Neural cell (in vitro differentiated cells): Measurements from ENCODE around the gene THAP4. TPM values are rescaled to one million over a fixed set of nuclear protein-coding genes. Genes with fewer than 3 reads are reported as not detected.

Experiments
- H2AFZ ChIP-seq: fragments of 200-600, 300-800 bp; sonication (generic), shearing (Covaris generic); 2 replicates; pipeline ENCODE4 v1.6.0; 2014; ENCODE audit warnings: low read depth, mild to moderate bottlenecking, antibody characterized with exemption, low read length, moderate library complexity
- H3F3A ChIP-seq: fragments of 200-600 bp; shearing (Covaris generic); 2 replicates; pipeline ENCODE4 v1.6.1; 2016; ENCODE audit warnings: mild to moderate bottlenecking, moderate library complexity, mixed read lengths, antibody characterized with exemption, low read length; ENCODE audit not compliant: insufficient read depth, poor library complexity, severe bottlenecking
- H3K27ac ChIP-seq: fragments of 200-600, 300-800 bp; sonication (generic), shearing (Covaris generic); 2 replicates; pipeline ENCODE4 v1.5.1; 2014; ENCODE audit warnings: mild to moderate bottlenecking, low read length, moderate library complexity
- H3K27me3 ChIP-seq: fragments of 300-800, 200-600 bp; sonication (generic), shearing (Covaris generic); 2 replicates; pipeline ENCODE4 v1.6.0; 2014; ENCODE audit warnings: mild to moderate bottlenecking, low read depth, low read length, moderate library complexity; ENCODE audit not compliant: insufficient read depth
- H3K36me3 ChIP-seq: fragments of 300-800, 200-600 bp; sonication (generic), shearing (Covaris generic); 2 replicates; pipeline ENCODE4 v1.5.1; 2014; ENCODE audit warnings: mild to moderate bottlenecking, antibody characterized with exemption, low read length, moderate library complexity; ENCODE audit not compliant: insufficient read depth
- H3K4me2 ChIP-seq: fragments of 300-800, 200-600 bp; sonication (generic), shearing (Covaris generic); 2 replicates; pipeline ENCODE4 v1.6.0; 2014; ENCODE audit warnings: mild to moderate bottlenecking, low read length
- H3K4me3 ChIP-seq: fragments of 300-800, 200-600 bp; sonication (generic), shearing (Covaris generic); 2 replicates; pipeline ENCODE4 v1.5.1; 2014; ENCODE audit warnings: mild to moderate bottlenecking, low read length, moderate library complexity
- H3K79me2 ChIP-seq: fragments of 200-600 bp; shearing (Covaris generic); replicated peaks from 2 replicates; pipeline ENCODE4 v1.6.0; 2014; ENCODE audit warnings: mild to moderate bottlenecking, low read length, moderate library complexity; ENCODE audit not compliant: insufficient read depth
- H3K9ac ChIP-seq: fragments of 300-800, 200-600 bp; sonication (generic), shearing (Covaris generic); 2 replicates; pipeline ENCODE4 v1.6.1; 2016; ENCODE audit warnings: mild to moderate bottlenecking, low read length, mixed read lengths
- H3K9me2 ChIP-seq: fragments of 200-600 bp; shearing (Covaris generic); 2 replicates; pipeline ENCODE4 v1.6.1; 2016; ENCODE audit warnings: mild to moderate bottlenecking, low read length, mixed read lengths; ENCODE audit not compliant: insufficient read depth
- H3K9me3 ChIP-seq: fragments of 200-600, 300-800 bp; sonication (generic), shearing (Covaris generic); 2 replicates; pipeline ENCODE4 v1.6.1; 2016; ENCODE audit warnings: mild to moderate bottlenecking, mixed run types, low read length, moderate library complexity, mixed read lengths
- H4K20me1 ChIP-seq: fragments of 200-600 bp; shearing (Covaris generic); 2 replicates; pipeline ENCODE4 v1.6.1; 2016; ENCODE audit warnings: mild to moderate bottlenecking, mixed run types; ENCODE audit not compliant: insufficient read depth
- EP300 ChIP-seq: fragments of 450-650 bp; conservative IDR thresholded peaks from 2 replicates; pipeline ENCODE4 v1.6.1; 2014; ENCODE audit warnings: antibody characterized with exemption, mild to moderate bottlenecking, moderate library complexity; ENCODE audit not compliant: poor library complexity, severe bottlenecking
- EZH2 ChIP-seq: fragments of 200-600, 300-800 bp; shearing (Covaris generic), sonication (generic); IDR thresholded peaks from 2 replicates; pipeline ENCODE4 v1.6.1; 2014; ENCODE audit warnings: antibody characterized with exemption, low read length, borderline replicate concordance, mild to moderate bottlenecking; ENCODE audit not compliant: insufficient read depth, poor library complexity, severe bottlenecking
- MXI1 ChIP-seq: fragments of 450-650 bp; conservative IDR thresholded peaks from 2 replicates; pipeline ENCODE4 v1.6.1; 2014; ENCODE audit warnings: antibody characterized with exemption, mild to moderate bottlenecking; ENCODE audit not compliant: poor library complexity, severe bottlenecking
- POLR2AphosphoS5 ChIP-seq: IDR thresholded peaks from 2 replicates; pipeline ENCODE4 v1.6.1; 2012
- RAD21 ChIP-seq: fragments of 450-650 bp; conservative IDR thresholded peaks from 2 replicates; pipeline ENCODE4 v1.6.1; 2014; ENCODE audit warnings: antibody characterized with exemption, mild to moderate bottlenecking, moderate library complexity
- REST ChIP-seq: IDR thresholded peaks from 2 replicates; pipeline ENCODE4 v1.6.1; 2012; ENCODE audit warnings: borderline replicate concordance
- SMC3 ChIP-seq: fragments of 450-650 bp; conservative IDR thresholded peaks from 2 replicates; pipeline ENCODE4 v1.6.1; 2014; ENCODE audit warnings: antibody characterized with exemption, mild to moderate bottlenecking, moderate library complexity; ENCODE audit not compliant: poor library complexity
- TAF1 ChIP-seq: IDR thresholded peaks from 2 replicates; pipeline ENCODE4 v1.6.1; 2012; ENCODE audit warnings: low read depth
- polyA minus RNA-seq: library from RNA; depleted of rRNA, polyadenylated mRNA; stranded (reverse); fragments of >200 nt; gene quantifications from 2 replicates; pipeline ENCODE4 v1.2.3, GENCODE V29; 2014
- polyA plus RNA-seq: library from polyadenylated mRNA; depleted of rRNA; stranded (reverse); fragments of >200 nt; gene quantifications from 2 replicates; pipeline ENCODE4 v1.2.3, GENCODE V29; 2014
- TF ChIP-seq, protein P1 (sequence below): fragments of 450-650 bp; IDR thresholded peaks from 2 replicates; pipeline ENCODE4 v1.5.1; 2014; ENCODE audit warnings: antibody characterized with exemption, mild to moderate bottlenecking, moderate library complexity; ENCODE audit not compliant: poor library complexity, severe bottlenecking

The THAP4 gene
- 30.8 and 33.0 TPM in 2 replicates for polyA plus RNA-seq
- polyA minus RNA-seq = 26.9 and 34.1 TPM in 2 replicates

GRCh38 chr2:241637018-241637794, at the start of gene THAP4, which contains the start of gene ATG4B:
TSS of gene THAP4 (minus strand) at chr2:241637158. CDS start at chr2:241637017, 141 bp downstream.
TSS of gene ATG4B (plus strand) at chr2:241637693. CDS start at chr2:241637715, 22 bp downstream.
- Histone ChIP-seq H2AFZ (peak within 1 kb of the TSS; percentile 65), H3K9me3 (no peaks in the 10 kb centered on the region), H3K9me2 (no peaks in the 10 kb centered on the region), H3K4me3 (peak within 1 kb of the TSS; percentile 93), H3F3A (no peaks in the 10 kb centered on the region), H3K27ac (peak within 1 kb of the TSS; percentile 97), H3K36me3 (no peaks in the 10 kb centered on the region), H3K27me3 (no peaks in the 10 kb centered on the region), H3K9ac (peak within 1 kb of the TSS; percentile 94), H4K20me1 (peaks cover 3% of the 10 kb centered on the region), H3K79me2 (peaks cover 51% of the 10 kb centered on the region), H3K4me2 (peak within 1 kb of the TSS; percentile 100)
- TF ChIP-seq MXI1 (peak; percentile 86), EP300 (peak; percentile 66), RAD21 (no peak), EZH2 (no peak), SMC3 (peak; percentile 46), POLR2AphosphoS5 (peak; percentile 86), TAF1 (peak; percentile 56), REST (peak; percentile 47)
- TF ChIP-seq, protein P1, sequence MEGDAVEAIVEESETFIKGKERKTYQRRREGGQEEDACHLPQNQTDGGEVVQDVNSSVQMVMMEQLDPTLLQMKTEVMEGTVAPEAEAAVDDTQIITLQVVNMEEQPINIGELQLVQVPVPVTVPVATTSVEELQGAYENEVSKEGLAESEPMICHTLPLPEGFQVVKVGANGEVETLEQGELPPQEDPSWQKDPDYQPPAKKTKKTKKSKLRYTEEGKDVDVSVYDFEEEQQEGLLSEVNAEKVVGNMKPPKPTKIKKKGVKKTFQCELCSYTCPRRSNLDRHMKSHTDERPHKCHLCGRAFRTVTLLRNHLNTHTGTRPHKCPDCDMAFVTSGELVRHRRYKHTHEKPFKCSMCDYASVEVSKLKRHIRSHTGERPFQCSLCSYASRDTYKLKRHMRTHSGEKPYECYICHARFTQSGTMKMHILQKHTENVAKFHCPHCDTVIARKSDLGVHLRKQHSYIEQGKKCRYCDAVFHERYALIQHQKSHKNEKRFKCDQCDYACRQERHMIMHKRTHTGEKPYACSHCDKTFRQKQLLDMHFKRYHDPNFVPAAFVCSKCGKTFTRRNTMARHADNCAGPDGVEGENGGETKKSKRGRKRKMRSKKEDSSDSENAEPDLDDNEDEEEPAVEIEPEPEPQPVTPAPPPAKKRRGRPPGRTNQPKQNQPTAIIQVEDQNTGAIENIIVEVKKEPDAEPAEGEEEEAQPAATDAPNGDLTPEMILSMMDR = peak; percentile 15

DNA sequence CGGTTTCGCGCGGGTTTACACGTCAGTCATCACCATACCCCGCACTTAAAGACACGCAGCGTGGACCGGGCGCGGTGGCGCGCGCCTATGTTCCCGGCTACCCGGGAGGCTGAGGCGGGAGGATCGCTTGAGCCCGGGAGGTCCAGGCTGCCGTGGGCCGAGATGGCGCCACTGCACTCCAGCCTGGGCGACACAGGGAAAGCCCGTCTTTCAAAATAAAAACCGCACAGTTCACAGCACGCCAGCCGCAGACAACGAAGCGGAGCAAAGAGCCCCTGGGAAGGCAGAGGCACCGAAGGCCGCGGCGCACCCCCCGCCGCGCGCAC, 49.3 kb upstream of the THAP4 start:
- H3K4me3 ChIP-seq = peak overlapping the region; percentile 94
- H3K36me3 ChIP-seq = no peaks in the 10 kb centered on the region
- no peaks in the 10 kb centered on the region for H3K9me2 ChIP-seq
- H3K79me2 ChIP-seq = peaks cover 16% of the 10 kb centered on the region
- no peaks in the 10 kb centered on the region for H4K20me1 ChIP-seq
- peak overlapping the region; percentile 64 for H3K9ac ChIP-seq
- peak overlapping the region; percentile 31 for H3K27ac ChIP-seq
- H2AFZ ChIP-seq = peak overlapping the region; percentile 65
- no peaks in the 10 kb centered on the region for H3F3A ChIP-seq
- no peaks in the 10 kb centered on the region for H3K9me3 ChIP-seq
- H3K4me2 ChIP-seq = peak overlapping the region; percentile 83
- TF ChIP-seq, protein P1 = no peak
- no peak for TF ChIP-seq MXI1
- H3K27me3 ChIP-seq = no peaks in the 10 kb centered on the region
